Gastrocnemius medialis (tissue), 4 donors: Measurements from ENCODE around the gene DNAJC1. TPM values are rescaled to one million over a fixed set of nuclear protein-coding genes. Genes with fewer than 3 reads are reported as not detected.

Experiments
- ATAC-seq, 2 donors: fragments of 150-250 bp; one replicate each; pipeline ENCODE4 v1.9.1; 2016
- DNase-seq, 2 donors: peaks; one replicate each; pipeline ENCODE4 v3.0.0-alpha.2; 2019
- H3K27ac ChIP-seq, 4 donors: fragments of 200-600 bp; sonication (generic); 1 replicate in 1 of 4; 2 replicates in 3 of 4; pipeline ENCODE4 v1.5.1; 2016 to 2018; ENCODE audit warnings: mild to moderate bottlenecking in 2 of 4, moderate library complexity in 1 of 4
- H3K27me3 ChIP-seq, 3 donors: fragments of 200-600 bp; sonication (generic) in 2 of 3; 1 replicate in 1 of 3; 2 replicates in 2 of 3; pipeline versions ENCODE4 v1.5.1 to v1.6.0; 2016 to 2019; ENCODE audit warnings: mild to moderate bottlenecking in 1 of 3, moderate library complexity in 1 of 3
- H3K36me3 ChIP-seq, 2 donors: fragments of 200-600 bp; sonication (generic) in 1 of 2; one replicate each; pipeline ENCODE4 v1.5.1; 2017 to 2018
- H3K4me1 ChIP-seq, 2 donors: fragments of 200-600 bp; sonication (generic) in 1 of 2; one replicate each; pipeline ENCODE4 v1.5.1; 2016 to 2017; ENCODE audit warnings: mild to moderate bottlenecking in 2 of 2
- H3K4me3 ChIP-seq, 4 donors: fragments of 200-600 bp; sonication (generic) in 3 of 4; 1 replicate in 1 of 4; 2 replicates in 3 of 4; pipeline ENCODE4 v1.5.1; 2016 to 2019; ENCODE audit warnings: mild to moderate bottlenecking in 2 of 4
- H3K9me3 ChIP-seq, 3 donors: fragments of 200-600 bp; sonication (generic) in 2 of 3; 1 replicate in 1 of 3; 2 replicates in 2 of 3; pipeline ENCODE4 v1.5.1; 2016 to 2019
- POLR2A ChIP-seq, 2 donors: fragments of 450-650 bp; IDR thresholded peaks; one replicate each; pipeline ENCODE4 v1.6.1; 2017; ENCODE audit warnings: antibody characterized with exemption in 2 of 2, mild to moderate bottlenecking in 2 of 2, moderate library complexity in 2 of 2
- in situ Hi-C, 4 donors: fragments of 200-750 bp; cut with MboI; loops; one replicate each; pipeline versions ENCODE4 v1.15.0 to v1.8.0; 2017; ENCODE audit warnings: low sequenced_read_pairs in 4 of 4
- intact Hi-C: fragments of 100-400 bp; cut with DNase I; formaldehyde crosslinking; loops from one replicate; pipeline ENCODE4 v1.15.1; 2023; ENCODE audit warnings: low total_unique reads
- total RNA-seq, 4 donors: library from RNA; depleted of rRNA; stranded (reverse); fragments of >200 nt; gene quantifications; one replicate each; pipeline versions ENCODE4 v1.1.0 to v1.2.3, GENCODE V29; 2016
- TF ChIP-seq, protein P1 (sequence below), 5 experiments: fragments of 450-650 bp in 3 of 5; fragments of 200-600 bp in 2 of 5; sonication (generic) in 2 of 5; IDR thresholded peaks in 4 of 5; conservative IDR thresholded peaks in 1 of 5; 1 replicate in 4 of 5; 2 replicates in 1 of 5; pipeline ENCODE4 v1.5.1; 2016 to 2019; ENCODE audit warnings: antibody characterized with exemption in 5 of 5, mild to moderate bottlenecking in 3 of 5, moderate library complexity in 3 of 5

Gene DNAJC1
- total RNA-seq, 4 donors from 2014 or later: 24.1 to 56.4 (median 35.7) TPM

- no peak for DNase-seq
- Histone ChIP-seq H3K36me3 (no peaks in the 10 kb centered on the region), H3K27me3 (no peaks in the 10 kb centered on the region), H3K4me3 (no peak overlapping the region), H3K27ac (no peak overlapping the region), H3K4me1 (peaks cover 14 to 18% of the 10 kb centered on the region in 2 donors), H3K9me3 (no peaks in the 10 kb centered on the region)
- intact Hi-C loops (no loop called here), in situ Hi-C loops (loop anchor here in 3 of 4 donors (10.0 to 25.0 kb wide), 3 partner anchors 231 to 428 kb away; partner anchors contain the start of gene COMMD3 (in 2 of the 3))
- ATAC-seq: no peak
- TF ChIP-seq, protein P1, sequence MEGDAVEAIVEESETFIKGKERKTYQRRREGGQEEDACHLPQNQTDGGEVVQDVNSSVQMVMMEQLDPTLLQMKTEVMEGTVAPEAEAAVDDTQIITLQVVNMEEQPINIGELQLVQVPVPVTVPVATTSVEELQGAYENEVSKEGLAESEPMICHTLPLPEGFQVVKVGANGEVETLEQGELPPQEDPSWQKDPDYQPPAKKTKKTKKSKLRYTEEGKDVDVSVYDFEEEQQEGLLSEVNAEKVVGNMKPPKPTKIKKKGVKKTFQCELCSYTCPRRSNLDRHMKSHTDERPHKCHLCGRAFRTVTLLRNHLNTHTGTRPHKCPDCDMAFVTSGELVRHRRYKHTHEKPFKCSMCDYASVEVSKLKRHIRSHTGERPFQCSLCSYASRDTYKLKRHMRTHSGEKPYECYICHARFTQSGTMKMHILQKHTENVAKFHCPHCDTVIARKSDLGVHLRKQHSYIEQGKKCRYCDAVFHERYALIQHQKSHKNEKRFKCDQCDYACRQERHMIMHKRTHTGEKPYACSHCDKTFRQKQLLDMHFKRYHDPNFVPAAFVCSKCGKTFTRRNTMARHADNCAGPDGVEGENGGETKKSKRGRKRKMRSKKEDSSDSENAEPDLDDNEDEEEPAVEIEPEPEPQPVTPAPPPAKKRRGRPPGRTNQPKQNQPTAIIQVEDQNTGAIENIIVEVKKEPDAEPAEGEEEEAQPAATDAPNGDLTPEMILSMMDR (IDR thresholded peaks at IDR 0.05 in 4 of 5, conservative IDR thresholded peaks at IDR 0.05 in 1 of 5): no peak
- TF ChIP-seq POLR2A (IDR thresholded peaks at IDR 0.05): no peak
Observed at GRCh38 chr10:22006379-22006884, 2.9 kb upstream of the DNAJC1 start.

GRCh38 chr10:22005763-22006162, 2.2 kb upstream of the DNAJC1 start:
- Histone ChIP-seq H3K4me3 (no peak overlapping the region), H3K36me3 (no peaks in the 10 kb centered on the region), H3K27ac (no peak overlapping the region), H3K9me3 (no peaks in the 10 kb centered on the region), H3K4me1 (peaks cover 14 to 18% of the 10 kb centered on the region in 2 donors), H3K27me3 (no peaks in the 10 kb centered on the region)
- intact Hi-C loops: no loop called here
- DNase-seq: no peak
- in situ Hi-C loops: loop anchor here in 3 of 4 donors (10.0 to 25.0 kb wide), 3 partner anchors 232 to 429 kb away; partner anchors contain the start of gene COMMD3 (in 2 of the 3)
- ATAC-seq: no peak
- no peak for TF ChIP-seq POLR2A (IDR thresholded peaks at IDR 0.05)
- TF ChIP-seq, protein P1 (IDR thresholded peaks at IDR 0.05 in 4 of 5, conservative IDR thresholded peaks at IDR 0.05 in 1 of 5): no peak

DNA sequence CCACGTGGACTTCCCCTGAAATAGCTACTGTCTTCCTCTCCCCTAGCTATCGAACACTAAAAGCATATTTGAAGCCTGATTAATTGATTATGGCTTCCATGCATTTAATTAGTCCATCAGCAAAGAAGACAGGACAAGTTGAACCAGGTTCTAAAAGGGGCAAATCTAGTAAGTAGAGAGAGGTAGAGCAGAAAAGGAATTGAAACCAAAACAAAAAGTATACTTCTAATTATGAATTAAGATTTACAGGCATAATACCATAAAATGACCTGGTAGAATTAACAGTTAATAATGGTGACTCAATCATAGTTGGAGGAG, 393 bp upstream of the DNAJC1 start:
- intact Hi-C loops: loop anchor here (1.0 to 5.0 kb wide), 9 partner anchors 83 to 1093 kb away; partner anchors contain the start of genes COMMD3, MSRB2 and PIP4K2A
- ATAC-seq (no peak), DNase-seq (no peak)
- Histone ChIP-seq H3K27ac (peak overlapping the region; percentile 82 to 96 (median 94)), H3K4me3 (peak overlapping the region; percentile 74 to 88 (median 84)), H3K4me1 (peaks cover 14 to 18% of the 10 kb centered on the region in 2 donors), H3K27me3 (no peaks in the 10 kb centered on the region), H3K36me3 (no peaks in the 10 kb centered on the region), H3K9me3 (no peaks in the 10 kb centered on the region)
- no peak for TF ChIP-seq POLR2A (IDR thresholded peaks at IDR 0.05)
- TF ChIP-seq, protein P1 (IDR thresholded peaks at IDR 0.05 in 4 of 5, conservative IDR thresholded peaks at IDR 0.05 in 1 of 5): no peak
- in situ Hi-C loops: loop anchor here (5.0 to 25.0 kb wide), 4 partner anchors 233 to 431 kb away; partner anchors contain the start of gene COMMD3 (in 3 of the 4)

- peaks cover 14 to 18% of the 10 kb centered on the region in 2 donors for H3K4me1 ChIP-seq
- H3K36me3 ChIP-seq: no peaks in the 10 kb centered on the region
- in situ Hi-C loops: loop anchor here (5.0 to 25.0 kb wide), 4 partner anchors 235 to 432 kb away; partner anchors contain the start of gene COMMD3 (in 3 of the 4)
- peak; percentile 26 to 30 for ATAC-seq
- intact Hi-C loops: loop anchor here (1.0 to 5.0 kb wide), 9 partner anchors 84 to 1095 kb away; partner anchors contain the start of genes COMMD3, MSRB2 and PIP4K2A
- peak overlapping the region; percentile 82 to 96 (median 94) for H3K27ac ChIP-seq
- TF ChIP-seq, protein P1 (IDR thresholded peaks at IDR 0.05 in 4 of 5, conservative IDR thresholded peaks at IDR 0.05 in 1 of 5): no peak
- TF ChIP-seq POLR2A (IDR thresholded peaks at IDR 0.05): no peak
- no peaks in the 10 kb centered on the region for H3K27me3 ChIP-seq
- no peaks in the 10 kb centered on the region for H3K9me3 ChIP-seq
- H3K4me3 ChIP-seq: peak overlapping the region; percentile 74 to 88 (median 84)
- no peak for DNase-seq
Observed at GRCh38 chr10:22002591-22003176, 846 bp downstream of the DNAJC1 start.
